Tongue (tissue), 2 donors: ENCODE measurements around the gene RAG1. TPM values are rescaled to one million over a fixed set of nuclear protein-coding genes. Genes with fewer than 3 reads are reported as not detected.
"Not testable (repeated sequence)": the region's sequence is repeated elsewhere in the genome, so short reads cannot be mapped to it uniquely, and the experiment has no call there.

ENCODE experiments used
- DNase-seq: peaks from one replicate; pipeline ENCODE4 v3.0.0-alpha.2; 2015
- total RNA-seq: library from RNA; depleted of rRNA; stranded (reverse); fragments of >200 nt; gene quantifications from one replicate; pipeline ENCODE4 v1.2.3, GENCODE V29; 2014

RAG1 gene
- total RNA-seq, result 2.2 TPM

DNA sequence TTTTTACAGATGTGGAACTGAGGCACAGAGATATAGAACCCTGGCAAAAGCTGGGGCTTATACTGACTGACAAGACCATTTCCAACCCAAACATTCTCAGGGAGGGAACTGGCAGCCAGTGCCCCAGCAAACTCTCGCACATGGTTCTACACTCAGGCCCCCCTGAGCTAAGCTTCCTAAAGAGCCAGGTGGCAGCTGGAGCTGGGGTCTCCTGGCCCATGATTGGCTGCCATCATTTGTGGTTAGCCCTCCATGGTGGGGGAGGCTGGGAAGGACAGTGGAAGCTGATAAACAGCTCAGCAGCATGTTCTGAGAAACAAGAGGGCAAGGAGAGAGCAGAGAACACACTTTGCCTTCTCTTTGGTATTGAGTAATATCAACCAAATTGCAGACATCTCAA lies at the start of gene RAG1:
Gene RAG1 (plus strand): TSS at position 314 of the 400 bp plus-strand sequence. CDS start 5,298 bp downstream, outside the sequence.
- DNase-seq, result no peak

- no peak for DNase-seq
Measured at GRCh38 chr11:36530840-36531239, 37.0 kb upstream of the RAG1 start.

- no peak for DNase-seq
Measured at GRCh38 chr11:36532941-36533601, 34.7 kb upstream of the RAG1 start.

DNA sequence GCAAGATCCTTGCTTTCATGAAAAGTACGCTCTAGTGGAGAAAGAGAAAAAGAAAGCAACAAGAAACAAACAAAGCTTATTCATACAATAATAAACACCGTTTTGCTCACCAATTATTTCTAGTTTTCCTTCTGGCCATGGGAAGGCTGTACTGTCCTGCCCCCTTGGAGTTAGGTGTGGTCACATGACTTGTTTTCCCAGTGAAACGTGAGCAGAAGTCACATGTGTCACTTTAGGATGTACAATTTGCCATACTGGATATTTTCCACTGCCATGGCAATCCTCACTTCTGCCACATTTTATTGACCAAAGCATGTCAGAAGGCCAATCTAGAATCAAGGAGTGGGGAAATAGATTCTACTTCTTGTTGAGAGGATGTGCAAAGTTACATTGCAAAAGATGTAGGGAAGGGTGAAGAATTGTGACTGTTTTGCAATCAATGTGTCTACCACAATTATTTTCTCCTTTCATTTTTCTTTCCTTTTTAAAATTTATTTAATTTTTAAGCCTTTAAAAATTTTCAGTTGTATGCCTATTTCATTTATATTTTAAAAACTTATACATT lies 33.4 kb upstream of the RAG1 start:
- DNase-seq, result no peak

- peak; percentile 40 for DNase-seq
Measured at GRCh38 chr11:36540998-36541397, 26.8 kb upstream of the RAG1 start.

- DNase-seq, result no peak
Measured at GRCh38 chr11:36550385-36551115, 17.3 kb upstream of the RAG1 start.

DNA sequence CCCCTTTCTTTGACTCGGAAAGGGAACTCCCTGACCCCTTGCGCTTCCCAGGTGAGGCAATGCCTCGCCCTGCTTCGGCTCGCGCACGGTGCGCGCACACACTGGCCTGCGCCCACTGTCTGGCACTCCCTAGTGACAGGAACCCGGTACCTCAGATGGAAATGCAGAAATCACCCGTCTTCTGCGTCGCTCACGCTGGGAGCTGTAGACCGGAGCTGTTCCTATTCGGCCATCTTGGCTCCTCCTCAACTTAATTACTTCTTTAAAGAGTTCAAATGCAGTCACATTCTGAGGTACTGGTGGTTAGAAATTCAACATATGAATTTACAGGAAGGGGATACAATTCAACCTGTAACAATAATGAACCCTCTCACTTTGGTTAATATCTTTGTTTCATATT lies 10.4 kb upstream of the RAG1 start:
- not testable (repeated sequence) for DNase-seq

- DNase-seq, result no peak
Measured at GRCh38 chr11:36557991-36558390, 9.8 kb upstream of the RAG1 start.

GRCh38 chr11:36558571-36559413 lies 9.0 kb upstream of the RAG1 start:
- DNase-seq, result no peak

GRCh38 chr11:36564376-36565030 lies 3.3 kb upstream of the RAG1 start:
- peak; percentile 89 for DNase-seq

GRCh38 chr11:36565031-36565610 lies 2.7 kb upstream of the RAG1 start:
- DNase-seq, result no peak

DNA sequence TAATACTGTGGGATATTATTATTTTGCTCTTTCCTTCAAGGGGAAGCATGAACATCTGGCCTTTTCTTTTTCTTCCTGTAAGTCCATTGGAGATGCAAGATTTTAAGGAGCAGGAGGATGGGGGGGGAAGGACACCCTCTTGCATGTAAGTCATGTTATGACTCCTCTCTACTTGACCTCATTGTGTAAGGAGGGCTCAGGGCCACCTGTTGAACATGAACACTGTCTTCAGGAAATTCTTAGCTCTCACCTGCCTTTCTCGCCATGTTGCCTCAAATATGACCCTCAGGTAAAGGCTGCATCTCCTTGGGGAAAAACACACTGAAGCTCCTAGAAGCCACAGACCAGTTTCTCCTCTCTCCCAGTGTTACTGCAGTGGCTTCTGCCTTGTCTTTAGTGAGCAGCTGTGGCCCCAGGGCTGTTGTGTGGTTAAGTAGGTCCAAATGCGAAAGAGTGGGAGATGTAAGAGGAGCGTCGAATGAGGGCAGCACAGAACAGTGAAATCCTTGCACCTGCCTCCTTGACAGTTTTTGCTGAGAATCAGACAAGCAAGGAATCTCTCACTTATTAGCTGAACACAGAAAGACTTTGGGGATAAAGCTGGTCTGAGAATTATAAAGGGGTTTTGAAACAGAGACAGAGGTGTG lies 1.3 kb upstream of the RAG1 start:
- DNase-seq, result no peak

GRCh38 chr11:36569095-36569494 lies 1.3 kb downstream of the RAG1 start:
- DNase-seq, result no peak

GRCh38 chr11:36574486-36574885 lies 6.7 kb downstream of the RAG1 start:
- DNase-seq, result no peak

DNA sequence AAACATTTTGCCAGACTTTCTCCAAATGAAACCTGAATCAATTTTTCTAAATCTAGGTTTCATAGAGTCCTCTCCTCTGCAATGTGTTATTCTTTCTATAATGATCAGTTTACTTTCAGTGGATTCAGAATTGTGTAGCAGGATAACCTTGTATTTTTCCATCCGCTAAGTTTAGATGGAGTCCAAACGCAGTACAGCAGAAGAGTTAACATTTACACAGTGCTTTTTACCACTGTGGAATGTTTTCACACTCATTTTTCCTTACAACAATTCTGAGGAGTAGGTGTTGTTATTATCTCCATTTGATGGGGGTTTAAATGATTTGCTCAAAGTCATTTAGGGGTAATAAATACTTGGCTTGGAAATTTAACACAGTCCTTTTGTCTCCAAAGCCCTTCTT lies 9.6 kb downstream of the RAG1 start:
- DNase-seq, result peak; percentile 11

DNA sequence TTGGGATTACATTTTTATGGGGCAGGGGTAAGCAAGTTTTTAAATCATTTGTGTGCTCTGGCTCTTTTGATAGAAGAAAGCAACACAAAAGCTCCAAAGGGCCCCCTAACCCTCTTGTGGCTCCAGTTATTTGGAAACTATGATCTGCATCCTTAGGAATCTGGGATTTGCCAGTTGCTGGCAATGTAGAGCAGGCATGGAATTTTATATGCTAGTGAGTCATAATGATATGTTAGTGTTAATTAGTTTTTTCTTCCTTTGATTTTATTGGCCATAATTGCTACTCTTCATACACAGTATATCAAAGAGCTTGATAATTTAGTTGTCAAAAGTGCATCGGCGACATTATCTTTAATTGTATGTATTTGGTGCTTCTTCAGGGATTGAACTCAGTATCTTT lies 10.1 kb downstream of the RAG1 start:
- peak; percentile 73 for DNase-seq

DNA sequence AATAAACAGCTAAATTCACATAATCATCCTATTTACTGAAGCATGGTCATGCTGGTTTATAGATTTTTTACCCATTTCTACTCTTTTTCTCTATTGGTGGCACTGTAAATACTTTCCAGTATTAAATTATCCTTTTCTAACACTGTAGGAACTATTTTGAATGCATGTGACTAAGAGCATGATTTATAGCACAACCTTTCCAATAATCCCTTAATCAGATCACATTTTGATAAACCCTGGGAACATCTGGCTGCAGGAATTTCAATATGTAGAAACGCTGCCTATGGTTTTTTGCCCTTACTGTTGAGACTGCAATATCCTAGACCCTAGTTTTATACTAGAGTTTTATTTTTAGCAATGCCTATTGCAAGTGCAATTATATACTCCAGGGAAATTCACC lies 10.7 kb downstream of the RAG1 start:
- no peak for DNase-seq

GRCh38 chr11:36581536-36581935 lies 13.7 kb downstream of the RAG1 start:
- no peak for DNase-seq

DNA sequence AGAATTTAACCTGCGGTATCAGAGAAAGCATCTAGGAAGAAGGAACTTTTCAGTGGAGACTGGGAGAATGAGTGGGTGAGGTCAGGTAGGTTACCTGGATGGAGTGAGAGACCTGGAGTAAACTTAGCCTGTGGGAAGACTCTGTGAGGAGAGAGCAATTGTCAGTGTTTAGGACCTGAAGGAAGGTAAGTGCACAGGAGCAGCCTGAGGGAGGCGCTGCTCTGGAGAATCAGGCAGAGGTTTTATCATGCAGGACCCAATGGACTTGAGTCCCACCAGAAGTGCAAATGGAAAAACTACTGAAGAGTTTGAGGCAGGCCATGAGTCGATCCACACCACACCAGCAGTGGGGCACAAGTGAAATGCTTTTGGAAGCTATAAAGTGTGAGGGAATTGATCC lies 15.9 kb downstream of the RAG1 start:
- no peak for DNase-seq

DNA sequence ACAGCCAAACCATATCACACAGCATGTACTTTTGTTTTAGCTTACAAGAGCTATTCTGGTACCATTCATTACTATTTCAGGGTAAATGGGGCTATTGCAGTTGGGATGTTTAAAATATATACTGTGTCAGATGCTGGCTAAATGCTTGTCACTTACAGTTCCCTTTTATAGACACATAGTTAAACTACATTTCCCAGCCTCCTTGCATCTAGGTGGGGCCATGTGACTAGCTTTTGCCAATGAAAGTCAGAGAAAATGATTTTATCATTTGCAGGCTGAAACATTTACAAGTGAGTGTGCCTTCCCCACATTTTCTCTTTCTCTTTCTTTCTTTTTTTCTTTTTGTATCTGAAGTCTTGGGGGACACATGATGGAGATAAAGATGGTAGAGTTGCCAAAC lies 18.7 kb downstream of the RAG1 start:
- no peak for DNase-seq

GRCh38 chr11:36588099-36588498 lies 20.3 kb downstream of the RAG1 start:
- no peak for DNase-seq
